ENCODE measurements around the gene TRPC1.

- TF ChIP-seq CTCF (IDR thresholded peaks at IDR 0.05; ENCODE audit: insufficient read depth, low read depth, low read length) (no peak), EZH2 (IDR thresholded peaks at IDR 0.05; ENCODE audit: insufficient read depth, low read length) (no peak)
These were observed 123.1 kb downstream of the TRPC1 start for GRCh38 chr3:142846779-142847577.

Measured in astrocyte (in vitro differentiated cells and primary cell).